ENCODE results near the gene PAX3. TPM values are rescaled to one million over a fixed set of nuclear protein-coding genes. Genes with fewer than 3 reads are reported as not detected.

PAX3 gene
- total RNA-seq, 1 donor, result not detected

- H3K4me3 ChIP-seq (ENCODE audit: insufficient read depth, low read length), result peak overlapping the region; percentile 56
- H3K27ac ChIP-seq (ENCODE audit: low read depth, low read length), result no peak overlapping the region
- DNase-seq (ENCODE audit: insufficient read length, low spot score, missing footprints), result peak; percentile 86
- H4K20me1 ChIP-seq (ENCODE audit: insufficient read depth, low read length), result no peaks in the 10 kb centered on the region
- H3K27me3 ChIP-seq (ENCODE audit: insufficient read depth, low read length), result peaks cover 43% of the 10 kb centered on the region
- TF ChIP-seq CTCF (IDR thresholded peaks at IDR 0.05; ENCODE audit: extremely low read depth, low read depth, low read length), result no peak
- H3K4me2 ChIP-seq (ENCODE audit: insufficient read depth, low read length), result peak overlapping the region; percentile 68
- H2AFZ ChIP-seq (ENCODE audit: low read length), result peak overlapping the region; percentile 35
- H3K79me2 ChIP-seq (ENCODE audit: insufficient read depth, low read length), result no peaks in the 10 kb centered on the region
- peaks cover 8% of the 10 kb centered on the region for H3K4me1 ChIP-seq (ENCODE audit: insufficient read depth, low read length)
- H3K9me3 ChIP-seq (ENCODE audit: low read depth, low read length), result no peaks in the 10 kb centered on the region
- H3K36me3 ChIP-seq (ENCODE audit: insufficient read depth, low read length), result no peaks in the 10 kb centered on the region
These were observed 21.0 kb upstream of the PAX3 start for GRCh38 chr2:222319586-222320435.

GRCh38 chr2:222318712-222319585, 20.2 kb upstream of the PAX3 start:
- Histone ChIP-seq H3K27me3 (ENCODE audit: insufficient read depth, low read length) (peaks cover 47% of the 10 kb centered on the region), H4K20me1 (ENCODE audit: insufficient read depth, low read length) (no peaks in the 10 kb centered on the region), H3K4me1 (ENCODE audit: insufficient read depth, low read length) (peaks cover 8% of the 10 kb centered on the region), H3K4me2 (ENCODE audit: insufficient read depth, low read length) (peak overlapping the region; percentile 88), H2AFZ (ENCODE audit: low read length) (no peak overlapping the region), H3K9me3 (ENCODE audit: low read depth, low read length) (no peaks in the 10 kb centered on the region), H3K79me2 (ENCODE audit: insufficient read depth, low read length) (no peaks in the 10 kb centered on the region), H3K27ac (ENCODE audit: low read depth, low read length) (no peak overlapping the region), H3K4me3 (ENCODE audit: insufficient read depth, low read length) (peak overlapping the region; percentile 72), H3K36me3 (ENCODE audit: insufficient read depth, low read length) (no peaks in the 10 kb centered on the region)
- TF ChIP-seq CTCF (IDR thresholded peaks at IDR 0.05; ENCODE audit: extremely low read depth, low read depth, low read length), result no peak
- peak; percentile 86 for DNase-seq (ENCODE audit: insufficient read length, low spot score, missing footprints)

- peak; percentile 50 for TF ChIP-seq CTCF (IDR thresholded peaks at IDR 0.05; ENCODE audit: extremely low read depth, low read depth, low read length)
- peak overlapping the region; percentile 88 for H3K4me2 ChIP-seq (ENCODE audit: insufficient read depth, low read length)
- no peak overlapping the region for H3K27ac ChIP-seq (ENCODE audit: low read depth, low read length)
- peak overlapping the region; percentile 37 for H2AFZ ChIP-seq (ENCODE audit: low read length)
- H4K20me1 ChIP-seq (ENCODE audit: insufficient read depth, low read length), result no peaks in the 10 kb centered on the region
- peaks cover 8% of the 10 kb centered on the region for H3K4me1 ChIP-seq (ENCODE audit: insufficient read depth, low read length)
- DNase-seq (ENCODE audit: insufficient read length, low spot score, missing footprints), result peak; percentile 95
- H3K9me3 ChIP-seq (ENCODE audit: low read depth, low read length), result no peaks in the 10 kb centered on the region
- H3K27me3 ChIP-seq (ENCODE audit: insufficient read depth, low read length), result peaks cover 52% of the 10 kb centered on the region
- H3K4me3 ChIP-seq (ENCODE audit: insufficient read depth, low read length), result peak overlapping the region; percentile 72
- no peaks in the 10 kb centered on the region for H3K36me3 ChIP-seq (ENCODE audit: insufficient read depth, low read length)
- H3K79me2 ChIP-seq (ENCODE audit: insufficient read depth, low read length), result no peaks in the 10 kb centered on the region
These were observed 19.4 kb upstream of the PAX3 start for GRCh38 chr2:222318026-222318711.

Measured in osteoblast (primary cell).